ENCODE data around the gene OR1E2. TPM values are rescaled to one million over a fixed set of nuclear protein-coding genes. Genes with fewer than 3 reads are reported as not detected.
"Not testable (repeated sequence)": the region's sequence is repeated elsewhere in the genome, so short reads cannot be mapped to it uniquely, and the experiment has no call there.

Gene OR1E2
- total and polyA plus RNA-seq, 8 donors: not detected

DNA sequence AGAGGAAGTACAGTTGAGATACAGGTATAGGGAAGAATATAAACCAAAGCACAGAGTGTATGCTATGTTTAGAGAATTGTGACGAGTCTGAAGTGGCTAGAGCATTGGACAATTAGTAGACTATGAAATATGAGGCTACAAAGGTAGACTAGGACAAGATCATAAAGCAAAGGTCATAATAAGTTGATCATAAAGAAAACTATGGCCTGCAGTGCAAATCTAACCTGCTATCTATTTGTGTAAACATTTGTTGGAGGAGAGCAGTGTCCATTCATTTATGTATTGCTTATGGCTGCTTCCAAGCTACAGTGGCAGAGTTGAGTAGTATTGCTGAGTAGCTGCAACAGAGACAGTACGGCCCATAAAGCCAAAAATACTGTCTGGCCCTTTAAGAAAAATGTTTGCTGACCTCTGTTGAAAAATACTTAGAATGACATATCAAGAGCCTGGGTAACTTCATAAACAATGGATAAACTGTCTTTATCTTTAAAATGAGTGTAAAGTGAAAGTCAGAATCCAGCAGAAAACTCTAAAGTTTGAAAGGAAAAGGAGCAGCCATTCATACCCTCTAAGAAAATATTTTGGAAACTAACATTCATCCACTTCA is 14.5 kb upstream of the OR1E2 start:
- Histone ChIP-seq H3K4me3 (no peak overlapping the region), H3K9me3 (no peaks in the 10 kb centered on the region), H3K36me3 (no peaks in the 10 kb centered on the region), H3K27me3 (no peaks in the 10 kb centered on the region), H3K27ac (no peak overlapping the region), H3K4me1 (peaks cover 0 to 6% (median 5%) of the 10 kb centered on the region in 3 donors)
- intact Hi-C loops (cut with DNase I): no loop called here
- WGBS, 2 donors: 51 to 54% methylated on average over 2 of the region's 2 CpGs
- no peak for FAIRE-seq
- DNase-seq: no peak
- peak in 1 of 4 donors; percentile 47 for ATAC-seq
- TF ChIP-seq, protein P1, sequence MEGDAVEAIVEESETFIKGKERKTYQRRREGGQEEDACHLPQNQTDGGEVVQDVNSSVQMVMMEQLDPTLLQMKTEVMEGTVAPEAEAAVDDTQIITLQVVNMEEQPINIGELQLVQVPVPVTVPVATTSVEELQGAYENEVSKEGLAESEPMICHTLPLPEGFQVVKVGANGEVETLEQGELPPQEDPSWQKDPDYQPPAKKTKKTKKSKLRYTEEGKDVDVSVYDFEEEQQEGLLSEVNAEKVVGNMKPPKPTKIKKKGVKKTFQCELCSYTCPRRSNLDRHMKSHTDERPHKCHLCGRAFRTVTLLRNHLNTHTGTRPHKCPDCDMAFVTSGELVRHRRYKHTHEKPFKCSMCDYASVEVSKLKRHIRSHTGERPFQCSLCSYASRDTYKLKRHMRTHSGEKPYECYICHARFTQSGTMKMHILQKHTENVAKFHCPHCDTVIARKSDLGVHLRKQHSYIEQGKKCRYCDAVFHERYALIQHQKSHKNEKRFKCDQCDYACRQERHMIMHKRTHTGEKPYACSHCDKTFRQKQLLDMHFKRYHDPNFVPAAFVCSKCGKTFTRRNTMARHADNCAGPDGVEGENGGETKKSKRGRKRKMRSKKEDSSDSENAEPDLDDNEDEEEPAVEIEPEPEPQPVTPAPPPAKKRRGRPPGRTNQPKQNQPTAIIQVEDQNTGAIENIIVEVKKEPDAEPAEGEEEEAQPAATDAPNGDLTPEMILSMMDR (IDR thresholded peaks at IDR 0.05): no peak

GRCh38 chr17:3447625-3448024 is 14.0 kb upstream of the OR1E2 start:
- DNase-seq (no peak), FAIRE-seq (no peak), ATAC-seq (peak in 1 of 4 donors; percentile 26)
- 76 to 78% methylated on average over 2 of the region's 2 CpGs for WGBS, 2 donors
- intact Hi-C loops (cut with DNase I): no loop called here
- H3K27me3 ChIP-seq: no peaks in the 10 kb centered on the region
- H3K9me3 ChIP-seq: no peaks in the 10 kb centered on the region
- no peak overlapping the region for H3K27ac ChIP-seq
- TF ChIP-seq, protein P1 (IDR thresholded peaks at IDR 0.05): no peak
- no peaks in the 10 kb centered on the region for H3K36me3 ChIP-seq
- peaks cover 0 to 6% (median 5%) of the 10 kb centered on the region in 3 donors for H3K4me1 ChIP-seq
- no peak overlapping the region for H3K4me3 ChIP-seq

DNA sequence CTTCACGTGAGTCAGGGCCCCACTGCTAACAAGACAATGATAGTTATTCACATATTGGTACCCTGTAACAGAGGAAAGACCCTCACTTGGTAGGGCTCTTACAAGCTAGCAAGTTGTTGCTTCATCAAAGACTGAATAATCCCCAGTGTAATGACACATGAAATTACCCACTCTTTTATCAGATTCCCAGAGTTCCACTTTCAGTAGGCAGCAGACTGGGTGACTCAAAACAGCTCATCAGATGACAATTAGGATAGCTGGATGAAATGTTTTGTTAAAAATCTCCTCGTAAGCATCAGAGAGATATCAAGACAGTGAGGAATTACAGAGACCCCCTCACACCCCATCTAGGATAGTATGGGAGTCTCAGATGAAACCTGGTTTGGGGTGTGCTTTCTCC is 6.8 kb upstream of the OR1E2 start:
- Histone ChIP-seq H3K27me3 (no peaks in the 10 kb centered on the region), H3K27ac (no peak overlapping the region), H3K9me3 (no peaks in the 10 kb centered on the region), H3K4me3 (no peak overlapping the region), H3K4me1 (no peaks in the 10 kb centered on the region), H3K36me3 (no peaks in the 10 kb centered on the region)
- TF ChIP-seq, protein P1 (IDR thresholded peaks at IDR 0.05): no peak
- FAIRE-seq: no peak
- WGBS, 2 donors: 70 to 73% methylated on average over 2 of the region's 2 CpGs
- intact Hi-C loops (cut with DNase I): no loop called here
- ATAC-seq: no peak
- no peak for DNase-seq

DNA sequence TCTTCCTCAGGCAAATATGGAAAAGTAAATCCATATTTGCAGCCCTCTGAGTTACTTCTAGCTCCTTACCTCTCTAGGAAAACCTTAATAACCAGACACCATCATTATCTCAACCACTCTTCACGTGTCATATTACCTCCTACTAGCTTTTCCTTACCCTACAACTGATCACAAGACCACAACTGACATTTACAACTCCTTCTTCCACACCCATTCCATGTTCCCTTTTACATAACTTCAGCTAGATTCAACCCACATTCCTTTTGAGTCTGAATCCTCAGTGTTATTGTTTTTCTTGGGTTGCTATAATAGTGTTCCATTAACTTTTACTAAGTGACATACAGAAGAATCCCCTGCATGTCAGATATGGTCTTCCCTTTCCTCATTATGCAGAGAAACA is 4.7 kb upstream of the OR1E2 start:
- Histone ChIP-seq H3K27ac (no peak overlapping the region), H3K27me3 (no peaks in the 10 kb centered on the region), H3K4me1 (no peaks in the 10 kb centered on the region), H3K9me3 (no peaks in the 10 kb centered on the region), H3K36me3 (no peaks in the 10 kb centered on the region), H3K4me3 (no peak overlapping the region)
- 75 to 81% methylated on average over 1 of the region's 1 CpG for WGBS, 2 donors
- intact Hi-C loops (cut with DNase I): no loop called here
- TF ChIP-seq, protein P1 (IDR thresholded peaks at IDR 0.05): no peak
- DNase-seq (no peak), ATAC-seq (no peak), FAIRE-seq (no peak)

DNA sequence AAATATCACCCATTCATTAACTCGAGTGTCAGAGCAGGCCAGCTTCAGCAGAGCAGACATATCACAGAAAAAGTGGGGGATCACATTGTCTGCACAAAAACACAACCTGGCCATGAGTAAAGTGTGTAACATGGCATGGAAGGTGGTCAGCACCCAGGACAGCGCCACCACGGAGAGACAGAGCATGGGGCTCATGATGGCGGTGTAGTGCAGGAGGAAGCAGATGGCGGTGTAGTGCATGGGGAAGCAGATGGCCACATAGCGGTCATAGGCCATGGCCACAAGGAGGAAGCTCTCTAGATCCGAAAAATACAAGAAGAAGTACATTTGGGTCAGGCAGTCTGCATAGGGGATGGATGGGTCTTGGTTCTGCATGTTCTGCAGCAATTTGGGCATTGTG is 426 bp downstream of the OR1E2 start:
- peak in 1 of 6 donors; percentile 16 for DNase-seq
- intact Hi-C loops (cut with DNase I); H3K36me3 ChIP-seq; H3K27ac ChIP-seq; H3K27me3 ChIP-seq; FAIRE-seq; H3K4me3 ChIP-seq; H3K4me1 ChIP-seq; H3K9me3 ChIP-seq: not testable (repeated sequence)
- peak in 1 of 4 donors; percentile 72 for ATAC-seq
- 32 to 35% methylated on average over 7 of the region's 7 CpGs for WGBS, 2 donors
